GM18517 (cell line): ENCODE measurements around the gene INHBC.
"Not testable (repeated sequence)": the region's sequence is repeated elsewhere in the genome, so short reads cannot be mapped to it uniquely, and the experiment has no call there.

Source experiments
- ATAC-seq: cut with Tn5 transposase; IDR thresholded peaks from one replicate; pipeline ENCODE4 v1.9.1; 2021; ENCODE audit warnings: mild to moderate bottlenecking, moderate library complexity; ENCODE audit not compliant: unreplicated experiment

Gene INHBC

GRCh38 chr12:57428965-57429364, 5.6 kb upstream of the INHBC start:
- no peak for ATAC-seq

- ATAC-seq: no peak
Observed at GRCh38 chr12:57429473-57430111, 5.0 kb upstream of the INHBC start.

GRCh38 chr12:57430112-57430930, 4.3 kb upstream of the INHBC start:
- peak; percentile 16 for ATAC-seq

DNA sequence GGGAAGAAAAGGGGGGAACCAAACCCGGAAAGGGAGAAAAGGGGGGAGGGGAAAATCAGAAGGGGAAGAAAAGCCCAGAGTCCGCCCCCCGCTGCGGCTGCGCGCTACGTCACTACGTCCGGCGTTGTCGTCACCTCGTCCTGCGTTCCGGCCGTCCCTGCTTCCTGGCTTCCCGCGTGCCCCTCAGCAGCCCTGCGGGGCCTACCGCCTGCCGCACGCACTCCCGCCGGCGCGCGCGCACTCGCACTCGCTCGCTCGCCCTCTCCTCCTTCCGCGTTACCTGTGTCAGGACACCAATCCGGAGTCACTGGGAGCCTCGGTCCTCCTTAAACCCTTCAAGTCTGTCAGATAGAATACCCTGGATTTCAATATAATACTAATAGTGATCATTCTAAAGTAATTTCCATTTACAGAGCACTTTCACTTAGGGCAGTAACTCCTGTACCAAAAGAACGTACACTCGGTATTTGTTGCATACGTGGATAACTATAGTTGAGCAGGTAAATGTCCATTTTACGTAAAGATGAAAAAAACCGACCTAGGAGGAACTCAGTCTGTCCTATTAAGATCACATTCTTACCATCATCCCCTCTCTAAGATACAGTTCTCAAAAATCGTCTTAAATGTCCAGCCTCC, 3.5 kb upstream of the INHBC start, which contains the start of gene R3HDM2:
Gene R3HDM2, minus strand, starts transcription at position 113 of the 636 bp plus-strand sequence. CDS start 120,615 bp downstream, outside the sequence.
- peak; percentile 83 for ATAC-seq

GRCh38 chr12:57431654-57432188, 2.9 kb upstream of the INHBC start:
- no peak for ATAC-seq

GRCh38 chr12:57433370-57433769, 1.2 kb upstream of the INHBC start:
- no peak for ATAC-seq

DNA sequence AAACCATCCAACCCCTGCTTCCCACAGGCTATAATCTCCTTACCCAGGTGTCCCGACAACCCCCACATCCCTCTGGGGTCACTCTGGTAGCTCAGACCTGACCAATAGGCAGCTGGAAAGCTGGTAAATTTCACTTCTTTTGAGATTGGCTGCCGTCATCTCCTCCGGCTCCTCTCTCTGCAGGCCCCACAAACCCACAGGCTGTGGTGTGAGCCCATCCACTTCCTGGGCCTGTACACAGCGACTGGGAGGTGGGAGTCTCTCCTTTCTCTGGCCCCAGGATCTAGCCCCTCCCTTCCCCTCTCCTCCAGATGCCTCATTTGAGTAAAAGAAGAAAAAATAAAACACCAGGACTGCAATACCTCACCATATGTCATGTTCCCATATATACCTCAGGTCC, 709 bp downstream of the INHBC start:
- no peak for ATAC-seq

- ATAC-seq: no peak
Observed at GRCh38 chr12:57438400-57438799, 3.8 kb downstream of the INHBC start.

DNA sequence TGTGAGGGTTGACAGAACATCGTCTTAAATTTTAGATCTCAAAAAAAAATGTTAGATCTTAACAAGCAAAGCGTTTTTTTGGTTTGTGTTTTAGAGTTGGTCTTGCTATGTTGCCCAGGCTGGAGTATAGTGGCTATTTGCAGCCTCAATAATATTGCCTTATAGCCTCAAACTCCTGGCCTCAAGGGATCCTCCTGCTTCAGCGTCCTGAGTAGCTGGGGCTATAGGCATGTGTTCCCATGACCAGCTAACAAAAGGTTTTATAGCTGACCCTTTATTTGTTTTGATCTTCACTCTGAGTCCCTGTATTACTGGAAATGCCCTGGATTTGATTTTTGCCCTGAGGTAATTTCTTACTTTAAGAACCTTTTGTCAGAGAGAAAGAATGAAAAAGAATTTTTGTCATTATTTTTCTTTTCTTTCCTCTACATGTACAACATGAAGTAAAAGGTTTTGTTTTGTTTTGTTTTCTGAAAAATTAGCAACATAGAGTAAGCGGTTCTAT, 5.2 kb downstream of the INHBC start:
- no peak for ATAC-seq

- ATAC-seq: not testable (repeated sequence)
Observed at GRCh38 chr12:57441393-57441792, 6.8 kb downstream of the INHBC start.

- no peak for ATAC-seq
Observed at GRCh38 chr12:57441846-57442427, 7.4 kb downstream of the INHBC start.

DNA sequence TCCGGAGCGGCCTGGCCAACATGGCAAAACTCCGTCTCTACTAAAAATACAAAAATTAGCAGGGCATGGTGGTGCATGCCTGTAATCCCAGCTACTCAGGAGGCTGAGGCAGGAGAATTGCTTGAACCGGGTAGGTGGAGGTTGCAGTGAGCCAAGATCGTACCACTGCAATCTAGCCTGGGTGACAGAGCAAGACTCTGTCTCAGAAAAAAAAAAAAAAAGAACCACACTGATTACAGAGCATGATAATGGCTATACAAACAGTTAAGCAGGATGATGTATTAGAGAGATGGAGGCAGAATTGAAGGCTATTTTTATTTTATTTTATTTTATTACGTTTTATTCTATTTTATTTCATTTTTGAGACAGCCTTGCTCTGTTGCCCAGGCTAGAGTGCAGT, 9.8 kb downstream of the INHBC start:
- not testable (repeated sequence) for ATAC-seq

DNA sequence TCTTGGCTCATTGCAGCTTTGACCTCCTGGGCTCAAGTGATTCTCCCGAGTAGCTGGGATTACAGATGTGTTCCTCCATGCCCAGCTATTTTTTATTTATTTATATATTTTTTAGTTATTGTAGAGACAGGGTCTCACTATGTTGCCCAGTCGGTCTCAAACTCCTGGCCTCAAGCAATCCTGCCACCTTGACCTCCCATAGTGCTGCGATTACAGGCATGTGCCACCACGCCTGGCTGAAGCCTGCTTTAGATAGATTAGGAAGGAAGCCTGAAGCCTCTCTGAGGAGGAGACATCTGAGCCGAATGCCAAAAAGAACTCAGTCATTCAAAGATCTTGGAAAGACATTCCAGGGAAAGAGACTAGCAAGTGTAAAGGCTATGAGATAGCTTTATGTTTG, 10.2 kb downstream of the INHBC start:
- ATAC-seq: no peak

GRCh38 chr12:57446292-57446960, 11.8 kb downstream of the INHBC start:
- ATAC-seq: no peak

DNA sequence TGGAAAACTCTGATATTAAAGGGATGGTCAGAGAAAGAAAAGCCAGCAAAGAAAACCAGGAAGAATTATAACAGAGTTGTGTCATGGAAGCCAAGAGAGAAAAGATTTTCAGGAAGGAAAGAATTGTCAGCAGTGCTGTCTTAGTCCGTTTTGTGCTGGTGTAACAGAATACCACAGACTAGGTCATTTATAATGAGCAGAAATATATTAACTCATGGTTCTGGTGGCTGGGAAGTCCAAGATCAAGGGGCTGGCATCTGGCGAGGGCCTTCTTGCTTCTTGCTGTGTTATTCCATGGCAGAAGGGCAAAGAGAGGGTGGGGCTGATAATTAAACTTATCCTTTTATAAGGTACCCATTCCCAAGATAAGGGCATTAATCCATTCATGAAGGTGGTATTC, 14.1 kb downstream of the INHBC start:
- ATAC-seq: no peak

DNA sequence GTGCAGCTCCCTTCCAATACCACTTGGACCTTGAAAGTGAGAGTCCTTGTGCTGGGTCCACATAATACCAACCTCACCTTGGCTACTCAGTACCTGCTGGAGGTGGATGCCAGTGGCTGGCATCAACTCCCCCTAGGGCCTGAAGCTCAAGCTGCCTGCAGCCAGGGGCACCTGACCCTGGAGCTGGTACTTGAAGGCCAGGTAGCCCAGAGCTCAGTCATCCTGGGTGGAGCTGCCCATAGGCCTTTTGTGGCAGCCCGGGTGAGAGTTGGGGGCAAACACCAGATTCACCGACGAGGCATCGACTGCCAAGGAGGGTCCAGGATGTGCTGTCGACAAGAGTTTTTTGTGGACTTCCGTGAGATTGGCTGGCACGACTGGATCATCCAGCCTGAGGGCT, 14.8 kb downstream of the INHBC start:
- no peak for ATAC-seq

GRCh38 chr12:57450057-57450456, 15.5 kb downstream of the INHBC start:
- ATAC-seq: no peak

DNA sequence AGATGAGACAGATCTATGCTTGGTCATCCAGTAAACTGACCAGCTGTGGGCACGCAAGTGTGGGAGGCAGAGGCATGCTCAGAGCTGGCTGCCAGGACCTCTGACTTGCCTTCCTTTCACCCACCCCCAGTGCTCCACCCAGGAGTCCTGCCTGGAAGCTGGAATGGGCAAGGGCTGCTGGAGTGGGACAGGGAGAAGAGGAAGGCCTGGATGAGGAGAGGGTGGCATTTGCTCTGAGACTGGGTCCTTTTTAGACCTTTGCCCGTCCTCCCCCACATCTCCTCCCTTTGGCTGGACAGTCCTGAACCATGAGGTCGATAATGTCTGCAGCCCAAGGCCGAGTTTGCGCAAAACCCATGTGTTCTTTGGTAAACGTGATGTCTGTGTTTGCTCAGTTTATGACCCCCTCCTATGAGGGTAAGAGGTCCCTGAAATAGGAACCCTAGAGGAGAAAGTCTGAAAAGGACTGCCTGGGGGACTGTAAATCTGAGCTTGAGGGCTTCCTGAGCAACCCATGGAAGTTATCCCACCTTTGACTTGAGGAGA, 16.7 kb downstream of the INHBC start:
- ATAC-seq: no peak

DNA sequence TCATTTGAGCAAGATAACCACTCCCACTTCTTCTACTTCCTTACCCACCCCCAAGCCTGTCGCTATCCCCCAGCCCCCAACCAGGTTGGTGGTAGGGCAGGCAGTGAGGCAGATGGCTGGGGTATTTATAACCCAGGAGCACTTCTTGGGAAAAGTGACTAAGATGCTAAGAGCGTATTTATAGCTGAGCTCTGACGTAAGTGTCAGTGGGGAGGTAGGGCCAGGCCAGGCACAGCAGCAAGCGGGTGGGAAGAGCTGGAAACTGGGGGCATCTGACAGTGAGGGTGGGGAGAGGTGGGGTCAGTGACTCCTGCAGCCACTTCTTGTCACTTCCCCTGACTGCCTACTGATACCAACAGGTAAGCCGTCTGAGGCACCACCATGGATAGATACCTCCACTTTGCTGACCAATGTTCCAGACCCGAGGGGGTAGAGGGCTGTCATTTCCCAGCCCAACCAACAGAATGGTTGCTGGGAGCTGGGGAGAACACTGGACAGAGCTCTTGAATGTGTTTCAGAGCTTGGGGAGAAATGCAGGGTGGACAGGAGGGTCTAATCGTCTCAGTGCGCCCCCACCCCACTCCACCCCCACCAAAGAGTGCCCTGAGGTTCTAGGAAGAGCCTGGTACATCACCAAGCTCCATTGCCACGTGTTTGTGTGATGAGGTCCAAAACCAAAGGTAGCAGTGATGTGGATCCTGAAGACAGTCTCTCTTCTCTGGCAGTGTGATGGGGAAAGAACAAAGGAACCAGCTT, 17.8 kb downstream of the INHBC start:
- no peak for ATAC-seq
